ENCODE results near the gene RGS7BP.

GRCh38 chr5:64497386-64497785 lies 8.4 kb upstream of the RGS7BP start:
- no peak for TF ChIP-seq CREB1 (CRISPR knock-in tag; IDR thresholded peaks at IDR 0.05; ENCODE audit: low read depth)
- no peak for TF ChIP-seq CTCF (conservative IDR thresholded peaks at IDR 0.05; ENCODE audit: low read depth in 2 of 2)
- no peak for TF ChIP-seq REST (IDR thresholded peaks at IDR 0.05; ENCODE audit: unreplicated experiment)
- no peak for TF ChIP-seq POLR2AphosphoS5 (IDR thresholded peaks at IDR 0.05; ENCODE audit: low read depth)

Data from GM23338 (cell line).